ACHN (cell line): ENCODE measurements around the gene CEP295NL.
"Not testable (repeated sequence)": the region's sequence is repeated elsewhere in the genome, so short reads cannot be mapped to it uniquely, and the experiment has no call there.

Experiments used
- DNase-seq: peaks from one replicate; pipeline ENCODE4 v3.0.0-alpha.2; 2015
- in situ Hi-C: cut with HindIII; loops from 2 replicates; pipeline ENCODE4 v1.10.0; 2017; ENCODE audit warnings: low sequenced_read_pairs, low pct_ligation_motif_present, low pct_unique_long_range_greater_than_20kb

Gene CEP295NL

DNA sequence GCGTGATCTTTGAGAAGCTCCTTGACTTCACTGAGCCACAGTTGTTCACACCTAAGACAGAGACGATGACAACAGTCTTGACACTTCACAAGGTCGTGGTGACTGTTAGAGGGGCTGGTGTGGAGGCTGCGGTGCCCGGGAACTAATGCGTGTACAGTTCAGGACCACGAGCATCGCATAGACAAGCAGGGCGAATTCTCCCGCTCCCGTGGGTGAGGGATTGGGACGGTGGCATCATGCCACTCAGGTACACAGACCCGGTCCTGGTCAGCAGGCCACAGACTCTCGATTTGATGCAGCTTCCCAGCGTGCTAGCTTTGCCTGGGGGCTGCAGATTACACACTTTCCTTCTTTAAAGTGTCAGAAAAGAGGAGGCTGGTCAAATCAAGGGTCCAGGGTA is 24.7 kb downstream of the CEP295NL start:
- no peak for DNase-seq
- in situ Hi-C loops, result no loop called here

DNA sequence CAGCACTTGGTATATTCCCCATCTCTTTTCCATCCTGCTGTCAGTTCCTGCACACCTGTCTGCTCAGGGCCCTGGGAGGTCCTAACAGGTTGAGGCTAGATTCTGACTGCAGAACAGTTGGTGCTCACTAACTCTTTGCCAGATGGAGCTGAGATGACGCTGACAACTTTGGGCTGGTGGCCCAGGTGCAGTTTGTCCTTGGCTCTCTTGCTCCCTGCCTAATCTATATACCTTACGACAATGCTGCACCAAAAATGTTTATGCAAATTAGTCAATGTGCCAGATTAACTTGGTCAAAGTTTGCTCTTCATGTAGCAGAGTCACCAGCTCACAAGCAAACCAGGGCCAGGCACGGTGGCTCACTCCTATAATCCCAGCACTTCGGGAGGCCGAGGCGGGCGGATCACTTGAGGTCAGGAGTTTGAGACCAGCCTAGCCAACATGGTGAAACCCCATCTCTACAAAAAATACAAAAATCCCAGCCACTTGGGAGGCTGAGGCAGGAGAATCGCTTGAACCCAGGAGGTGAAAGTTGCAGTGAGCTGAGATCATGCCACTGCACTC is 26.0 kb downstream of the CEP295NL start:
- DNase-seq, in situ Hi-C loops: not testable (repeated sequence)

- DNase-seq, result no peak
- in situ Hi-C loops, result no loop called here
Observed at GRCh38 chr17:78876094-78876597, 26.9 kb downstream of the CEP295NL start.

GRCh38 chr17:78875363-78876093 is 27.5 kb downstream of the CEP295NL start:
- in situ Hi-C loops, result no loop called here
- no peak for DNase-seq

GRCh38 chr17:78873519-78874340 is 29.3 kb downstream of the CEP295NL start:
- in situ Hi-C loops, result no loop called here
- DNase-seq, result peak; percentile 46

- in situ Hi-C loops, result no loop called here
- DNase-seq, result no peak
Observed at GRCh38 chr17:78872486-78872885, 30.5 kb downstream of the CEP295NL start.

DNA sequence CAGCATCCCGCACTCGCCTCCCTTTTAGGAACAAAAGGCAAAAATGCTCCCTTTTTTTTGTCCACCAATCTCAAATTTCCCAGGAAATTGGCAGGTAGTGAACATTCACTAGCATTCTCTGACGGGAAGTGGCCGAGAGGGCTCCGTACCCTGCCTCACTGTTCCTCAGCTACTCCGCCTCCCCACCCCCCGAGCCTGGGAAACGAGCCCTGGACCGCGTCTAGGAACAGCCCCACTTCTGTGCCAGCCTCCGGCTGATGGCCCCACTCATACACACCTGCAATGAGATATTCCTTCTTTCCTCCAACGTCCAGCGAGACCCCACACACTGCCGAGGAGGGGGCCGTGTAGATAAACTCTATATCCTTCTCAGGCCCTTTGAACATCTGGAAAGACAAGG is 32.4 kb downstream of the CEP295NL start:
- no peak for DNase-seq
- in situ Hi-C loops, result no loop called here

GRCh38 chr17:78868391-78868790 is 34.6 kb downstream of the CEP295NL start:
- in situ Hi-C loops, result no loop called here
- DNase-seq, result no peak

GRCh38 chr17:78867046-78867445 is 36.0 kb downstream of the CEP295NL start:
- DNase-seq, in situ Hi-C loops: not testable (repeated sequence)

- in situ Hi-C loops, result no loop called here
- DNase-seq, result peak; percentile 85
Observed at GRCh38 chr17:78865682-78866390, 37.2 kb downstream of the CEP295NL start.

- in situ Hi-C loops, result no loop called here
Observed at GRCh38 chr17:78864117-78864516, 38.9 kb downstream of the CEP295NL start.

GRCh38 chr17:78862073-78863023 is 40.7 kb downstream of the CEP295NL start:
- DNase-seq, result peak; percentile 98
- in situ Hi-C loops, result no loop called here

More at GRCh38 chr17:78864117-78864516, 38.9 kb downstream of the CEP295NL start:
- DNase-seq, result no peak

DNA sequence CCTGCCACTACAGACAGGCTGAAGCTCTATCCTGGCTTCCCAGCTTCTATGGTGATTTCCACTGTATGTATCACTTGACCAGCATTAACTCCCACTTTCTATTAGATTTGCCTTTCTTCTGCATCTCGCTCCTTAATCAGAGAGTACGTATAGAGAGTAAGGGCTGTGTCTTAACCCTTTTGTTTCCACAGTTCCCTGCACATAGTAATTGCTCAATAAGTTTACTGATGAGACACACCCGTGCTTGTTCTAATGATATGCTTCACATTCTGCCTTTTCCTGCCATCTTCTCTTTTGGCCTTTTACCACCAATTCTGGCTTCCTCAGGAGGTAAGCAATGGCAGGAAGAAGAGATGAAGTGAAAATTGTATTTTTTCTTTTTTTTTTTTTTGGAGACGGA is 41.8 kb downstream of the CEP295NL start:
- DNase-seq, result no peak
- in situ Hi-C loops, result no loop called here

DNA sequence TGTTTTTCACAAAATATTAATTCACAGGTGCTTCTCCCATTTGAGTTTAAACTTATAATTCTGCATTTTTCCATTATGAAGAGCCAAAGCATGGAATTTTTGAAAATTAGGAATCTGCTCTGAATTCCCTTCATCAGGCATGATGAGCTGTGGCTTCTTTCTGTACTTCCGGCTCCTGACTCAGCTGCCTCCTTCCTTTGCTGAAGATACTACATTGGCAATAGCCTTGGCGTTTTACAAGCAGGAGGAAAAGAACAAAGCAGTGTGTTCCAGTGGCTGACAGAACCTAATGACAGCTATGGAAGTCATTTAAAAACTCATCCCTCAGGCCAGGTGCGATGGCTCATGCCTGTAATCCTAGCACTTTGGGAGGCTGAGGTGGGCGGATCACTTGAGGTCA is 44.0 kb downstream of the CEP295NL start:
- in situ Hi-C loops, result no loop called here
- DNase-seq, result no peak

DNA sequence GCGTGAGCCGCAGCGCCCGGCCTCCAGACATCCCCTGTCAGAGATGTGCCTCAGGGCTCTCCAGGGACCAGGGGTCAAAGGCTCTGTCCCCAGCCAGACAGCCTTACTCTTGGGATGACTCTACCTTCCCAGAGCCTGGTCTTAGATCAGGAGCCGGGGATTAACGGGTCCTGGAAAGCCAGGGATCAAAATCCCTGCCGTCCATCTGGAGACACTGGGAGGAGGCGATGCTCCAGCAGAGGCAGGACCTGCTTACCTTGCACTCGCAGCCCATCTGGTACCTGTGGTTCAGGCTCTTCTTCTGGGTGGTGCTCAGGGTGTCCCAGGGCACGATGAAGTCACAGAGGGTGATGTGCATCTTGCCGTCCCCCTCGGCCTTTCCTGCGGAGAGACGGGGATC is 45.7 kb downstream of the CEP295NL start:
- in situ Hi-C loops, result no loop called here
- no peak for DNase-seq

DNA sequence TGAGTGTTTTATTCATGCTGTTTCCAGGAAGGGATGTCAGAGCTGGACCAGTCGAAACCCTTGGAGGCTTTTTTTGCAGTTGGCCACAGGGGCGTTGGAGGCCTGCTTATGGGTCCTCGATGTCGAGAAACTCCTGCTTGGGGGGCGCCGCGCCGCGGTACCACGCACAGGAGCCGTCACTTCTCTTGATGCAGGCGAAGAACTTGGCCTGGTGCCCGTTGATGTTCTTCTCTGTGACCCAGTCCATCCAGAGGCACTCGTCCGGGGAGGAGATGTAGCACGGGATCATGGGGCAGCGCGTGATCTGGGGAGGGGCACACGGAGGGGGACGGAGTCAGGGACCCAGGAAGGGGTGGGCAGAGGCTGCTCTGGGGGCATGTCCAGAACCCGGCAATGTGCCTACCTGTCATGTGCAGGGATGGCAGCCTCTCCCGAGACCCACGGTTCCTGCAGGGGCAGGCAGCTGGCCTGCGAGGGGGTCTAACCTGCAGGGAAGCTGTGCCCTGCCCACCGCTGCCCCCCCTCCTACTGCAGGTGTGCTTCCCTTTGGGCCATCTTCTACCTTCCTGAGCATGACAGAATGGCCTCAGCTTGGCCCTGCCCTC is 47.3 kb downstream of the CEP295NL start:
- in situ Hi-C loops, result no loop called here
- no peak for DNase-seq

GRCh38 chr17:78854508-78854907 is 48.5 kb downstream of the CEP295NL start:
- DNase-seq, result no peak
- in situ Hi-C loops, result no loop called here
